RWPE2 (cell line): ENCODE data around the gene PCDHA10.

Source experiments
- ATAC-seq: fragments of 200-7000 bp; cut with Tn5 transposase; 3 replicates; pipeline ENCODE4 v1.9.1; 2021; ENCODE audit warnings: low read depth
- DNase-seq: peaks from one replicate; pipeline ENCODE4 v3.0.0-alpha.2; 2020; ENCODE audit warnings: low spot score
- H3K27ac ChIP-seq: fragments of 450-650 bp; 2 replicates; pipeline ENCODE4 v1.5.1; 2017; ENCODE audit warnings: mild to moderate bottlenecking; ENCODE audit not compliant: poor library complexity, severe bottlenecking
- H3K27me3 ChIP-seq: fragments of 250-450 bp; sonication (Bioruptor Pico); 2 replicates; pipeline ENCODE4 v1.5.1; 2021; ENCODE audit warnings: mild to moderate bottlenecking, moderate library complexity; ENCODE audit not compliant: insufficient read depth, poor library complexity, severe bottlenecking
- H3K36me3 ChIP-seq: fragments of 250-450 bp; sonication (Bioruptor Pico); 2 replicates; pipeline ENCODE4 v1.5.1; 2020; ENCODE audit warnings: low read depth, mild to moderate bottlenecking, moderate library complexity
- H3K4me1 ChIP-seq: fragments of 250-450 bp; sonication (Bioruptor Pico); 2 replicates; pipeline ENCODE4 v1.5.1; 2021; ENCODE audit warnings: mild to moderate bottlenecking, moderate library complexity; ENCODE audit not compliant: insufficient read depth, poor library complexity, severe bottlenecking
- H3K4me3 ChIP-seq: fragments of 250-450 bp; sonication (Bioruptor Pico); 2 replicates; pipeline ENCODE4 v1.5.1; 2021; ENCODE audit warnings: mild to moderate bottlenecking, moderate library complexity; ENCODE audit not compliant: severe bottlenecking
- H3K9me3 ChIP-seq: fragments of 250-450 bp; sonication (Bioruptor Pico); 2 replicates; pipeline ENCODE4 v1.5.1; 2021; ENCODE audit warnings: mild to moderate bottlenecking, moderate library complexity; ENCODE audit not compliant: severe bottlenecking
- TF ChIP-seq, protein P1 (sequence below): fragments of 450-650 bp; IDR thresholded peaks from one replicate; pipeline ENCODE4 v1.5.1; 2017; ENCODE audit warnings: mild to moderate bottlenecking, moderate library complexity; ENCODE audit not compliant: poor library complexity, severe bottlenecking

PCDHA10 gene

DNA sequence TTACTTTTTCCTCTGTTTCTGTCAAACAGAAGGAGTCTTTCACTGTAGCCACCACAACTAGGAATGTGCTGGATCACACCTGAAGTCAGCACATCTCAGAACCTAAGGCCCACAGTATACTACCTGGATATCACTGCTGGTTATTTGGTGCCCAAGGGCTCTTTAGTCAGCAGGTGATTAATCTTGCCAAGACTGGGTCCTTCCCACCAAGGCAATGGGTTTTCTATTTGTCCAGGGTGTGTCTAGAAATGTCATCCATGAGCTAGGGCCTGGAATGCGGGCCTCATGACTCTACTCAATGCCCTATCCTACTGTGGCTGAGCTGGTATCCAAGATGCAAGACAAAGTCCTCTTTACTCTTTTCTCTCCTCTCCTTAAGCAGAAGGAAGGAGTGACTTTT is 60.6 kb downstream of the PCDHA10 start:
- Histone ChIP-seq H3K27me3 (peaks cover 4% of the 10 kb centered on the region), H3K4me3 (no peak overlapping the region), H3K4me1 (no peaks in the 10 kb centered on the region), H3K36me3 (no peaks in the 10 kb centered on the region), H3K27ac (no peak overlapping the region), H3K9me3 (no peaks in the 10 kb centered on the region)
- no peak for DNase-seq
- TF ChIP-seq, protein P1, sequence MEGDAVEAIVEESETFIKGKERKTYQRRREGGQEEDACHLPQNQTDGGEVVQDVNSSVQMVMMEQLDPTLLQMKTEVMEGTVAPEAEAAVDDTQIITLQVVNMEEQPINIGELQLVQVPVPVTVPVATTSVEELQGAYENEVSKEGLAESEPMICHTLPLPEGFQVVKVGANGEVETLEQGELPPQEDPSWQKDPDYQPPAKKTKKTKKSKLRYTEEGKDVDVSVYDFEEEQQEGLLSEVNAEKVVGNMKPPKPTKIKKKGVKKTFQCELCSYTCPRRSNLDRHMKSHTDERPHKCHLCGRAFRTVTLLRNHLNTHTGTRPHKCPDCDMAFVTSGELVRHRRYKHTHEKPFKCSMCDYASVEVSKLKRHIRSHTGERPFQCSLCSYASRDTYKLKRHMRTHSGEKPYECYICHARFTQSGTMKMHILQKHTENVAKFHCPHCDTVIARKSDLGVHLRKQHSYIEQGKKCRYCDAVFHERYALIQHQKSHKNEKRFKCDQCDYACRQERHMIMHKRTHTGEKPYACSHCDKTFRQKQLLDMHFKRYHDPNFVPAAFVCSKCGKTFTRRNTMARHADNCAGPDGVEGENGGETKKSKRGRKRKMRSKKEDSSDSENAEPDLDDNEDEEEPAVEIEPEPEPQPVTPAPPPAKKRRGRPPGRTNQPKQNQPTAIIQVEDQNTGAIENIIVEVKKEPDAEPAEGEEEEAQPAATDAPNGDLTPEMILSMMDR = no peak
- ATAC-seq = peak; percentile 35; the same call in 2 of the 3 replicates
